Measurements from ENCODE around the gene POLRMT.

Gene POLRMT

GRCh38 chr19:662962-663681, 29.8 kb upstream of the POLRMT start, which contains the start of gene RNF126:
TSS of gene RNF126 (minus strand) at chr19:663214. CDS start at chr19:663121, 93 bp downstream.
- DNase-seq, result peak; percentile 92 to 94

- peak; percentile 66 to 73 for DNase-seq
Observed at GRCh38 chr19:662207-662961, 29.0 kb upstream of the POLRMT start.

- DNase-seq, result peak; percentile 73 to 76
Observed at GRCh38 chr19:661427-662196, 28.3 kb upstream of the POLRMT start.

- no peak for DNase-seq
Observed at GRCh38 chr19:660793-661426, 27.6 kb upstream of the POLRMT start.

GRCh38 chr19:658916-659839, 25.8 kb upstream of the POLRMT start:
- DNase-seq, result peak; percentile 66 to 79

- DNase-seq, result no peak
Observed at GRCh38 chr19:658059-658839, 24.9 kb upstream of the POLRMT start.

GRCh38 chr19:657611-658010, 24.3 kb upstream of the POLRMT start:
- no peak for DNase-seq

- DNase-seq, result no peak
Observed at GRCh38 chr19:656751-657559, 23.6 kb upstream of the POLRMT start.

GRCh38 chr19:655691-656090, 22.4 kb upstream of the POLRMT start:
- no peak for DNase-seq

- no peak for DNase-seq
Observed at GRCh38 chr19:653425-653824, 20.1 kb upstream of the POLRMT start.

GRCh38 chr19:652467-653389, 19.4 kb upstream of the POLRMT start:
- no peak for DNase-seq

- DNase-seq, result no peak
Observed at GRCh38 chr19:651991-652390, 18.7 kb upstream of the POLRMT start.

GRCh38 chr19:651114-651818, 17.9 kb upstream of the POLRMT start:
- no peak for DNase-seq

- no peak for DNase-seq
Observed at GRCh38 chr19:650121-650520, 16.8 kb upstream of the POLRMT start.

- no peak for DNase-seq
Observed at GRCh38 chr19:648904-649801, 15.8 kb upstream of the POLRMT start.

- DNase-seq, result no peak
Observed at GRCh38 chr19:648305-648704, 15.0 kb upstream of the POLRMT start.
